A549 (cell line): ENCODE measurements around the gene SRSF12. TPM values are rescaled to one million over a fixed set of nuclear protein-coding genes. Genes with fewer than 3 reads are reported as not detected.

Experiments used
- ATAC-seq, 2 experiments: fragments of 200-7000 bp in 1 of 2; fragments of >200 bp in 1 of 2; cut with Nextera tagmentation in 1 of 2; cut with Tn5 transposase in 1 of 2; 3 replicates each; pipeline versions ENCODE4 v1.8.0 to v1.9.1; 2018 to 2020; ENCODE audit warnings: mild to moderate bottlenecking in 1 of 2, moderate library complexity in 1 of 2
- CTCF ChIA-PET: fragments of 300-600 bp; sonication (Branson Sonifier 250); formaldehyde crosslinking; extraction: SDS; loops from one replicate; lab custom pipeline; 2021; ENCODE audit warnings: antibody characterized with exemption, inconsistent platforms; lab: Yijun Ruan, JAX
- POLR2A ChIA-PET: fragments of 350-600 bp; formaldehyde crosslinking; extraction: SDS; loops from one replicate; lab custom pipeline; 2021; ENCODE audit warnings: antibody characterized with exemption, inconsistent platforms; lab: Yijun Ruan, JAX
- DNase-seq, 2 experiments: peaks; one replicate each; pipeline versions ENCODE4 v3.0.0 to v3.0.0-alpha.2; 2011 to 2016; ENCODE audit warnings: low read depth in 1 of 2, low spot score in 1 of 2
- FAIRE-seq: peaks from 2 replicates; lab custom pipeline; 2011; peaks lifted over from hg19 to GRCh38; lab: Jason Lieb, UNC
- H3K27ac ChIP-seq, 2 experiments: fragments of >200 bp; sonication (Bioruptor Twin); formaldehyde crosslinking; 3 replicates each; pipeline ENCODE4 v1.5.1; 2016 to 2017
- H3K4me1 ChIP-seq: fragments of >200 bp; sonication (Bioruptor Twin); formaldehyde crosslinking; 3 replicates; pipeline ENCODE4 v1.6.1; 2016
- H3K4me2 ChIP-seq: fragments of >200 bp; sonication (Bioruptor Twin); formaldehyde crosslinking; 3 replicates; pipeline ENCODE4 v1.6.1; 2016
- H3K4me3 ChIP-seq: fragments of >200 bp; sonication (Bioruptor Twin); formaldehyde crosslinking; 3 replicates; pipeline ENCODE4 v1.5.1; 2016
- H3K9me3 ChIP-seq: fragments of >200 bp; sonication (Bioruptor Twin); formaldehyde crosslinking; 3 replicates; pipeline ENCODE4 v1.6.1; 2016
- BHLHE40 ChIP-seq: IDR thresholded peaks from 2 replicates; pipeline ENCODE4 v1.6.1; 2012; ENCODE audit warnings: low read depth, low read length, inconsistent platforms
- CBX2 ChIP-seq: fragments of 200-600 bp; sonication (generic); IDR thresholded peaks from 2 replicates; pipeline ENCODE4 v1.6.1; 2016; ENCODE audit warnings: low read depth, mild to moderate bottlenecking, borderline replicate concordance
- E2F6 ChIP-seq: IDR thresholded peaks from 2 replicates; pipeline ENCODE4 v1.6.1; 2012; ENCODE audit warnings: low read depth, borderline replicate concordance
- ESRRA ChIP-seq: fragments of 150-350 bp; IDR thresholded peaks from 2 replicates; pipeline ENCODE4 v1.6.1; 2014; ENCODE audit warnings: mild to moderate bottlenecking, low read length, borderline replicate concordance
- FOSL2 ChIP-seq, 2 experiments: fragments of 450-650 bp in 1 of 2; fragments of >200 bp in 1 of 2; sonication (Bioruptor Twin) in 1 of 2; formaldehyde crosslinking; IDR thresholded peaks; 2 replicates each; pipeline versions ENCODE4 v1.5.0 to v1.6.1; 2016 to 2020; ENCODE audit warnings: mild to moderate bottlenecking in 1 of 2, moderate library complexity in 1 of 2
- GATA3 ChIP-seq: IDR thresholded peaks from 2 replicates; pipeline ENCODE4 v1.6.1; 2012; ENCODE audit warnings: borderline replicate concordance
- HES2 ChIP-seq: fragments of >200 bp; sonication (Bioruptor Twin); formaldehyde crosslinking; IDR thresholded peaks from 2 replicates; pipeline ENCODE4 v1.6.1; 2016
- HEYL ChIP-seq: fragments of 250-450 bp; sonication (Bioruptor Pico); IDR thresholded peaks from 2 replicates; pipeline ENCODE4 v1.8.0; 2021; ENCODE audit warnings: mild to moderate bottlenecking, moderate library complexity
- HMGXB4 ChIP-seq: fragments of 250-450 bp; sonication (Bioruptor Pico); IDR thresholded peaks from 2 replicates; pipeline ENCODE4 v1.5.0; 2021; ENCODE audit warnings: mild to moderate bottlenecking, moderate library complexity, borderline replicate concordance
- NFE2L2 ChIP-seq: fragments of 150-350 bp; conservative IDR thresholded peaks from 2 replicates; pipeline ENCODE4 v1.6.1; 2014; ENCODE audit warnings: low read length
- NPAS2 ChIP-seq: fragments of 250-450 bp; sonication (Bioruptor Pico); IDR thresholded peaks from 2 replicates; pipeline ENCODE4 v1.8.0; 2022; ENCODE audit warnings: mild to moderate bottlenecking, moderate library complexity, borderline replicate concordance
- NR3C1 ChIP-seq: fragments of >200 bp; sonication (Bioruptor Twin); formaldehyde crosslinking; IDR thresholded peaks from 3 replicates; pipeline ENCODE4 v1.6.1; 2017
- POLR2AphosphoS2 ChIP-seq: conservative IDR thresholded peaks from 2 replicates; pipeline ENCODE4 v1.6.1; 2012; ENCODE audit warnings: low read length, improper control_type of control experiment, inconsistent platforms
- RCOR1 ChIP-seq: fragments of 150-350 bp; IDR thresholded peaks from 2 replicates; pipeline ENCODE4 v1.6.1; 2014; ENCODE audit warnings: antibody characterized with exemption, low read length, low read depth
- REST ChIP-seq: fragments of 200-600 bp; sonication (generic); IDR thresholded peaks from 2 replicates; pipeline ENCODE4 v1.6.1; 2016; ENCODE audit warnings: antibody characterized with exemption, mild to moderate bottlenecking, moderate library complexity
- SREBF2 ChIP-seq: fragments of 450-650 bp; IDR thresholded peaks from 2 replicates; pipeline ENCODE4 v1.6.1; 2014; ENCODE audit warnings: mild to moderate bottlenecking, moderate library complexity
- TFCP2L1 ChIP-seq: fragments of 250-450 bp; sonication (Bioruptor Pico); IDR thresholded peaks from 2 replicates; pipeline ENCODE4 v1.5.0; 2021; ENCODE audit warnings: mild to moderate bottlenecking
- USF2 ChIP-seq: fragments of 450-650 bp; IDR thresholded peaks from 2 replicates; pipeline ENCODE4 v1.6.1; 2014; ENCODE audit warnings: antibody characterized with exemption
- WGBS: methylation state at CpG from one replicate; pipeline ENCODE4 v1.1.6; 2017; ENCODE audit errors: missing lambda C conversion rate; 5-methylcytosine and 5-hydroxymethylcytosine counted together
- polyA minus RNA-seq: library from RNA; depleted of rRNA, polyadenylated mRNA; stranded (reverse); fragments of >200 nt; gene quantifications from 2 replicates; pipeline ENCODE4 v1.2.3, GENCODE V29; 2011; rRNA and poly(A)+ RNA removed
- polyA plus RNA-seq, 4 experiments: library from polyadenylated mRNA; depleted of rRNA in 3 of 4; stranded (reverse); fragments of >200 nt; fragmentation: RNase III in 1 of 4; extraction: RNeasy Plus Mini Kit Qiagen cat#74134 plus additional on column Dnase treatment in 1 of 4; gene quantifications; 2 replicates in 3 of 4; 3 replicates in 1 of 4; pipeline ENCODE4 v1.2.3, GENCODE V29; 2011 to 2017

The SRSF12 gene
- polyA plus RNA-seq (2011; rRNA removed) (1.9 and 2.7 TPM in 2 replicates), polyA plus RNA-seq (2017; fragmentation: RNase III; extraction: RNeasy Plus Mini Kit Qiagen cat#74134 plus additional on column Dnase treatment) (0.98 to 1.5 TPM (median 1.3 TPM) in 3 replicates), polyA minus RNA-seq (0.66 and 1.4 TPM in 2 replicates)
- 0.75 and 1.0 TPM in 2 replicates for polyA plus RNA-seq (2012; cell fraction: cytosol; rRNA removed)
- 0.44 and 0.53 TPM in 2 replicates for polyA plus RNA-seq (2012; cell fraction: nucleus; rRNA removed)

GRCh38 chr6:89117211-89118108 is at the start of gene SRSF12:
TSS of gene SRSF12 (minus strand) at chr6:89118071. CDS start at chr6:89117887, 184 bp downstream.
- Histone ChIP-seq H3K4me1 (peaks cover 23% of the 10 kb centered on the region; the same call in 2 of the 3 replicates), H3K4me2 (peak within 1 kb of the TSS; percentile 89), H3K9me3 (no peaks in the 10 kb centered on the region), H3K4me3 (peak within 1 kb of the TSS; percentile 71), H3K27ac (peak within 1 kb of the TSS; percentile 87 to 89)
- DNase-seq (peak; percentile 34 to 50), FAIRE-seq (no peak), ATAC-seq (peak; percentile 91 to 95)
- ChIA-PET CTCF (interaction anchor here (1.9 to 5.1 kb wide), 2 partner anchors 134 to 143 kb away, joined by 5 to 38 read pairs; no protein-coding TSS in a partner anchor), POLR2A (interaction anchor here (0.9 to 1.2 kb wide), 2 partner anchors 28 to 37 kb away, joined by 5 to 8 read pairs; partner anchors contain the start of genes PM20D2 and PNRC1)
- peak; percentile 51; the same call in 1 of the 2 replicates for TF ChIP-seq HMGXB4 (CRISPR knock-in tag)
- no peak for TF ChIP-seq NFE2L2
- TF ChIP-seq E2F6, result 0 out of 2 replicates have a peak, but pooled peaks have one; percentile 41
- WGBS, result under 1% methylated on average over 10 of the region's 106 CpGs

- Histone ChIP-seq H3K27ac (no peak overlapping the region), H3K4me1 (no peaks in the 10 kb centered on the region), H3K4me2 (no peak overlapping the region), H3K9me3 (no peaks in the 10 kb centered on the region), H3K4me3 (no peak overlapping the region)
- FAIRE-seq, result no peak
- POLR2A ChIA-PET, result no interaction called here
- ATAC-seq, result no peak
- 86% methylated on average over 4 of the region's 4 CpGs for WGBS
- DNase-seq, result no peak
- no peak for TF ChIP-seq REST
- TF ChIP-seq NR3C1, result no peak
- no peak for TF ChIP-seq NPAS2 (CRISPR knock-in tag)
- TF ChIP-seq POLR2AphosphoS2, result no peak
- TF ChIP-seq HES2, result no peak
- TF ChIP-seq BHLHE40, result no peak
- CTCF ChIA-PET, result interaction anchor here (0.6 to 2.0 kb wide), 2 partner anchors 19 to 1274 kb away, joined by 3 to 5 read pairs; no protein-coding TSS in a partner anchor
Observed at GRCh38 chr6:89162047-89162371, 44.1 kb upstream of the SRSF12 start.

- ChIA-PET CTCF (interaction anchor here (0.6 to 2.0 kb wide), 2 partner anchors 20 to 1274 kb away, joined by 3 to 5 read pairs; no protein-coding TSS in a partner anchor), POLR2A (no interaction called here)
- FAIRE-seq (no peak), ATAC-seq (no peak), DNase-seq (no peak)
- H3K4me2 ChIP-seq, result no peak overlapping the region
- H3K9me3 ChIP-seq, result no peaks in the 10 kb centered on the region
- H3K4me3 ChIP-seq, result no peak overlapping the region
- H3K27ac ChIP-seq, result no peak overlapping the region
- H3K4me1 ChIP-seq, result no peaks in the 10 kb centered on the region
- WGBS, result 85% methylated on average over 7 of the region's 7 CpGs
- TF ChIP-seq POLR2AphosphoS2 (no peak), RCOR1 (no peak), TFCP2L1 (CRISPR knock-in tag) (no peak), HEYL (CRISPR knock-in tag) (no peak), FOSL2 (IDR thresholded peaks at IDR 0.05) (no peak), FOSL2 (CRISPR knock-in tag; IDR thresholded peaks at IDR 0.05) (no peak), SREBF2 (no peak), USF2 (no peak), BHLHE40 (no peak), GATA3 (no peak), ESRRA (no peak), CBX2 (no peak)
Observed at GRCh38 chr6:89161326-89162046, 43.6 kb upstream of the SRSF12 start.
